ENCODE data around the gene SMAD7. TPM values are rescaled to one million over a fixed set of nuclear protein-coding genes. Genes with fewer than 3 reads are reported as not detected.

The SMAD7 gene
- total RNA-seq, 4 donors from 2014 or later = 42.9 to 100 (median 68.7) TPM

- TF ChIP-seq POLR2A (IDR thresholded peaks at IDR 0.05) (no peak), CTCF (IDR thresholded peaks at IDR 0.05) (no peak)
- no peaks in the 10 kb centered on the region for H3K36me3 ChIP-seq
- H3K4me1 ChIP-seq = peaks cover 0 to 12% (median 2%) of the 10 kb centered on the region in 4 donors
- no peak for DNase-seq
- no peaks in the 10 kb centered on the region for H3K9me3 ChIP-seq
- no peaks in the 10 kb centered on the region for H3K27me3 ChIP-seq
- H3K27ac ChIP-seq = no peak overlapping the region
- no peak overlapping the region for H3K4me3 ChIP-seq
Measured at GRCh38 chr18:48982266-48982665, 31.5 kb upstream of the SMAD7 start.

- Histone ChIP-seq H3K27ac (peak overlapping the region in 2 of 4 donors; percentile 81 to 88), H3K27me3 (no peaks in the 10 kb centered on the region), H3K36me3 (no peaks in the 10 kb centered on the region), H3K9me3 (no peaks in the 10 kb centered on the region), H3K4me1 (peaks cover 0 to 15% (median 4%) of the 10 kb centered on the region in 4 donors), H3K4me3 (no peak overlapping the region)
- peak in 1 of 2 donors; percentile 24 for TF ChIP-seq POLR2A (IDR thresholded peaks at IDR 0.05)
- no peak for TF ChIP-seq CTCF (IDR thresholded peaks at IDR 0.05)
- peak in 2 of 3 donors; percentile 78 to 80 for DNase-seq
Measured at GRCh38 chr18:48979944-48980890, 29.5 kb upstream of the SMAD7 start.

- Histone ChIP-seq H3K4me1 (peaks cover 0 to 21% (median 4%) of the 10 kb centered on the region in 4 donors), H3K27me3 (no peaks in the 10 kb centered on the region), H3K36me3 (no peaks in the 10 kb centered on the region), H3K9me3 (no peaks in the 10 kb centered on the region), H3K27ac (no peak overlapping the region), H3K4me3 (no peak overlapping the region)
- no peak for TF ChIP-seq CTCF (IDR thresholded peaks at IDR 0.05)
- no peak for TF ChIP-seq POLR2A (IDR thresholded peaks at IDR 0.05)
- DNase-seq = no peak
Measured at GRCh38 chr18:48977914-48978313, 27.1 kb upstream of the SMAD7 start.

GRCh38 chr18:48975817-48976649 lies 25.3 kb upstream of the SMAD7 start:
- peak in 2 of 6 experiments; percentile 27 to 34 for TF ChIP-seq CTCF (IDR thresholded peaks at IDR 0.05)
- peak; percentile 54 to 82 for TF ChIP-seq POLR2A (IDR thresholded peaks at IDR 0.05)
- peak overlapping the region; percentile 66 to 99 (median 79) for H3K4me3 ChIP-seq
- H3K4me1 ChIP-seq = peaks cover 0 to 21% (median 4%) of the 10 kb centered on the region in 4 donors
- no peaks in the 10 kb centered on the region for H3K36me3 ChIP-seq
- peak; percentile 40 to 85 (median 77) for DNase-seq
- peak overlapping the region; percentile 58 to 95 (median 78) for H3K27ac ChIP-seq
- H3K27me3 ChIP-seq = no peaks in the 10 kb centered on the region
- no peaks in the 10 kb centered on the region for H3K9me3 ChIP-seq

- Histone ChIP-seq H3K36me3 (no peaks in the 10 kb centered on the region), H3K9me3 (no peaks in the 10 kb centered on the region), H3K4me1 (peaks cover 0 to 18% (median 3%) of the 10 kb centered on the region in 4 donors), H3K27me3 (no peaks in the 10 kb centered on the region), H3K27ac (peak overlapping the region; percentile 57 to 95 (median 78)), H3K4me3 (peak overlapping the region; percentile 66 to 99 (median 79))
- no peak for DNase-seq
- TF ChIP-seq CTCF (IDR thresholded peaks at IDR 0.05) = no peak
- no peak for TF ChIP-seq POLR2A (IDR thresholded peaks at IDR 0.05)
Measured at GRCh38 chr18:48975120-48975816, 24.5 kb upstream of the SMAD7 start.
